ENCODE data around the gene PCDH7. TPM values are rescaled to one million over a fixed set of nuclear protein-coding genes. Genes with fewer than 3 reads are reported as not detected.

PCDH7 gene
- total RNA-seq, 2 donors from 2014 or later, result 2.6 to 3.3 TPM

GRCh38 chr4:30722359-30723200 lies 2.4 kb downstream of the PCDH7 start:
- no peak for ATAC-seq
- DNase-seq, result peak in 1 of 4 donors; percentile 6
- Histone ChIP-seq H3K27me3 (peaks cover 0 to 31% of the 10 kb centered on the region in 2 donors), H3K36me3 (replicated peaks in 1 of 2; ENCODE audit: insufficient read depth in 1 of 2, low read depth in 2 of 2) (no peaks in the 10 kb centered on the region), H3K4me1 (peaks cover 44% of the 10 kb centered on the region), H3K4me3 (no peak overlapping the region), H3K27ac (no peak overlapping the region), H3K9me3 (no peaks in the 10 kb centered on the region)
- intact Hi-C loops (cut with DNase I), result no loop called here
- 6 to 13% methylated on average over 22 to 77 of the region's 77 CpGs for WGBS, 2 donors
- TF ChIP-seq CTCF (IDR thresholded peaks at IDR 0.05) (no peak), POLR2A (IDR thresholded peaks at IDR 0.05) (no peak)

DNA sequence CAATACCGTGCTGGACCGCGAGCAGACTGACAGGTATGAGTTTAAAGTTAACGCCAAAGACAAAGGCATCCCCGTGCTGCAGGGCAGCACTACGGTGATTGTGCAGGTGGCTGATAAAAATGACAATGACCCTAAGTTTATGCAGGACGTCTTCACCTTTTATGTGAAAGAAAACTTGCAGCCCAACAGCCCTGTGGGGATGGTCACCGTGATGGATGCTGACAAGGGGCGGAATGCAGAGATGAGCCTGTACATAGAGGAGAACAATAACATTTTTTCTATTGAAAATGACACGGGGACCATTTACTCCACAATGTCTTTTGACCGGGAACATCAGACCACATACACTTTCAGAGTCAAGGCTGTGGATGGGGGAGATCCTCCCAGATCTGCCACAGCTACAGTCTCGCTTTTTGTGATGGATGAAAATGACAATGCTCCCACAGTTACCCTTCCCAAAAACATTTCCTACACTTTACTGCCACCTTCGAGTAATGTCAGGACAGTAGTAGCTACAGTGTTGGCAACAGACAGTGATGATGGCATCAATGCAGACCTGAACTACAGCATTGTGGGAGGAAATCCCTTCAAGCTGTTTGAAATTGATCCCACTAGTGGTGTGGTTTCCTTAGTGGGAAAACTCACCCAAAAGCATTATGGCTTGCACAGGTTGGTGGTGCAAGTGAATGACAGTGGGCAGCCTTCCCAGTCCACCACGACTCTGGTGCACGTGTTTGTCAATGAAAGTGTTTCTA lies 3.2 kb downstream of the PCDH7 start:
- Histone ChIP-seq H3K9me3 (no peaks in the 10 kb centered on the region), H3K4me1 (peaks cover 38% of the 10 kb centered on the region), H3K27me3 (peaks cover 0 to 24% of the 10 kb centered on the region in 2 donors), H3K36me3 (replicated peaks in 1 of 2; ENCODE audit: insufficient read depth in 1 of 2, low read depth in 2 of 2) (no peaks in the 10 kb centered on the region), H3K4me3 (no peak overlapping the region), H3K27ac (no peak overlapping the region)
- DNase-seq, result no peak
- ATAC-seq, result no peak
- 24 to 35% methylated on average over 15 of the region's 15 CpGs for WGBS, 2 donors
- intact Hi-C loops (cut with DNase I), result no loop called here
- TF ChIP-seq CTCF (IDR thresholded peaks at IDR 0.05) (no peak), POLR2A (IDR thresholded peaks at IDR 0.05) (no peak)

DNA sequence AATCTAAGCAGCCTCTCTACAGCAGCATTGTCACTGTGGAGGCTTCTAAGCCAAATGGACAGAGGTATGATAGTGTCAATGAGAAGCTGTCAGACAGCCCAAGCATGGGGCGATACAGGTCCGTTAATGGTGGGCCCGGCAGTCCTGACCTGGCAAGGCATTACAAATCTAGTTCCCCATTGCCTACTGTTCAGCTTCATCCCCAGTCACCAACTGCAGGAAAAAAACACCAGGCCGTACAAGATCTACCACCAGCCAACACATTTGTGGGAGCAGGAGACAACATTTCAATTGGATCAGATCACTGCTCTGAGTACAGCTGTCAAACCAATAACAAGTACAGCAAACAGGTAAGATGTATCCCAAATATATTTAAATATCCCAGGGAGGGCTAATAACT lies 4.1 kb downstream of the PCDH7 start:
- no peak for ATAC-seq
- 55 to 61% methylated on average over 4 of the region's 4 CpGs for WGBS, 2 donors
- H3K9me3 ChIP-seq, result no peaks in the 10 kb centered on the region
- H3K4me1 ChIP-seq, result peaks cover 34% of the 10 kb centered on the region
- no peaks in the 10 kb centered on the region for H3K36me3 ChIP-seq (replicated peaks in 1 of 2; ENCODE audit: insufficient read depth in 1 of 2, low read depth in 2 of 2)
- TF ChIP-seq CTCF (IDR thresholded peaks at IDR 0.05), result no peak
- TF ChIP-seq POLR2A (IDR thresholded peaks at IDR 0.05), result no peak
- intact Hi-C loops (cut with DNase I), result no loop called here
- no peak for DNase-seq
- peaks cover 0 to 18% of the 10 kb centered on the region in 2 donors for H3K27me3 ChIP-seq
- H3K4me3 ChIP-seq, result no peak overlapping the region
- H3K27ac ChIP-seq, result no peak overlapping the region

DNA sequence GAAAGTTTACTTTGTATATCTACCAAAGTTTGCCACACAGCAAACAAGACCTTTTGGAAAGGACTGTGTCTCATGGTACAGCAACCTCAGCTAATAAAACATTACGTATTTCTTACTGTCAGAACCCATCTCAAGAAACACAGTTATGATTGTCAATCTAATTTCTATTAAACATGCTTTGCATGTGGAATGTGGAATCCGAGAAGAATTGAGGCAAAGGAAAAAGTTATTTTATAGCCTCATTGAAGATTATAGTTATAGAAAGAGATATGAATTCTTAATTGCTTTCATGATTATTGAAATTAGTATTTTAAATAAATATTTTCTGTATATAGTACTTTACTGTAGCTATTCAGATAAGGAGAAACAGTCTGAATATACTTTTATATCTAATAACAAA lies 5.4 kb downstream of the PCDH7 start:
- no peak for TF ChIP-seq POLR2A (IDR thresholded peaks at IDR 0.05)
- no peak for TF ChIP-seq CTCF (IDR thresholded peaks at IDR 0.05)
- Histone ChIP-seq H3K9me3 (no peaks in the 10 kb centered on the region), H3K4me3 (no peak overlapping the region), H3K27ac (no peak overlapping the region), H3K4me1 (peaks cover 21% of the 10 kb centered on the region), H3K27me3 (peaks cover 0 to 11% of the 10 kb centered on the region in 2 donors), H3K36me3 (replicated peaks in 1 of 2; ENCODE audit: insufficient read depth in 1 of 2, low read depth in 2 of 2) (no peaks in the 10 kb centered on the region)
- DNase-seq, result no peak
- ATAC-seq, result no peak
- intact Hi-C loops (cut with DNase I), result no loop called here
- WGBS, 2 donors, result 49 to 51% methylated on average over 2 of the region's 2 CpGs
